ENCODE results near the gene CLIP3. TPM values are rescaled to one million over a fixed set of nuclear protein-coding genes. Genes with fewer than 3 reads are reported as not detected.

The CLIP3 gene
- total RNA-seq, 2 experiments from 2014 or later, result 0.47 to 0.85 TPM

DNA sequence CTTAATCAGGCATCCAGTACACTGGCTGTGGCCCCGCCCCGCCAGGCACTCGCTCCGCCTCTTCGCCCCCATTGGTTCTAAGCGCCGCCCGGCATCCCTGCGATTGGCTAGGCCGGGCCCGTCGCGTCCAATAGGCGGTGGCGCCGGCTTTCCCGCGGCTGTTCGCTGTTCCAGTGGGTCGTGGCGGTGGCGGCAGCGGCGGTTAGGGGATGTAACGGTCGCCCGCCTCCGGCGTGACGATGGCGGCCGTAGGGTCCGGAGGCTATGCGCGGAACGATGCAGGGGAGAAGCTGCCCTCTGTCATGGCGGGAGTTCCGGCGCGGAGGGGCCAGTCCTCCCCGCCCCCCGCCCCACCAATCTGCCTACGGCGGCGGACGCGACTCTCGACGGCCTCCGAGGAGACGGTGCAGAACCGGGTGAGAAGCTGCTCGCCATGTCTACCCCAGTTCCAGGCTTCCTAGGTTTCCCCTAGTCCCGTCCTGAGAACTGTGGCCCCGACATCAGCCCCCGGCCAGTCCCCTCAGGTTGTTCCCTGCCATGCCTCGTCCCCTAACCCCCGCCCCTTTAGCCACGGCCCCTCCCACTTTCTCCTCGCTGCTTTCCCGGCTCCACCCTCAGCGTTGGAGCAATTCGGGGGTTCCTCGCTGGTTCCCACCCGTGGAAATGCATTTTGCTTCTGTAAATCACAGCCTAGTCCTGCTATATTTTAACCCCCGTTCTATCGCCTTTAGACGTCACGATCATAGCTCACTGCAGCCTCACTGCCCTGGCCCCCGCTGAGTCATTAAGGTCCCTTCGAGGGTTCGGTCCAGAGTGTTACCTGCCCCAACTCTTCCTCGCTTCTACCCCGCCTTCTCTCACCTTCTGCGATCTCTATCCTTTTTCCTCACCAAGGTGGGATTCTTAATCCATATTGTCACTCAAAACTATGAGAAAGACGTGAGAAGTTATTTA is 22.3 kb upstream of the CLIP3 start, which contains the start of gene WDR62:
WDR62 (plus strand) TSS at position 165 of the 954 bp plus-strand sequence; CDS start at position 240, 75 bp downstream.
- Histone ChIP-seq H3K27me3 (ENCODE audit: control insufficient read depth in 1 of 2, insufficient read depth in 2 of 2, low read length in 2 of 2) (no peaks in the 10 kb centered on the region), H3K4me1 (ENCODE audit: insufficient read depth, low read length) (peaks cover 24% of the 10 kb centered on the region), H3K27ac (ENCODE audit: low read depth in 1 of 2, low read length in 2 of 2) (peak within 1 kb of the TSS; percentile 92 to 96), H3K9me3 (ENCODE audit: control insufficient read depth in 1 of 2, insufficient read depth in 1 of 2, low read length in 2 of 2) (no peaks in the 10 kb centered on the region), H3K4me3 (ENCODE audit: low read length) (peak within 1 kb of the TSS; percentile 82), H3K36me3 (ENCODE audit: insufficient read depth, low read length) (peaks cover 3% of the 10 kb centered on the region)
- Mint-ChIP-seq H3K27me3 (no peaks in the 10 kb centered on the region), H3K9me3 (no peaks in the 10 kb centered on the region), H3K4me1 (ENCODE audit: low read depth) (peaks cover 37% of the 10 kb centered on the region), H3K4me3 (peak within 1 kb of the TSS; percentile 97), H3K27ac (peak within 1 kb of the TSS; percentile 100), H3K36me3 (ENCODE audit: low read depth) (peaks cover 16% of the 10 kb centered on the region)
- TF ChIP-seq, protein P1, sequence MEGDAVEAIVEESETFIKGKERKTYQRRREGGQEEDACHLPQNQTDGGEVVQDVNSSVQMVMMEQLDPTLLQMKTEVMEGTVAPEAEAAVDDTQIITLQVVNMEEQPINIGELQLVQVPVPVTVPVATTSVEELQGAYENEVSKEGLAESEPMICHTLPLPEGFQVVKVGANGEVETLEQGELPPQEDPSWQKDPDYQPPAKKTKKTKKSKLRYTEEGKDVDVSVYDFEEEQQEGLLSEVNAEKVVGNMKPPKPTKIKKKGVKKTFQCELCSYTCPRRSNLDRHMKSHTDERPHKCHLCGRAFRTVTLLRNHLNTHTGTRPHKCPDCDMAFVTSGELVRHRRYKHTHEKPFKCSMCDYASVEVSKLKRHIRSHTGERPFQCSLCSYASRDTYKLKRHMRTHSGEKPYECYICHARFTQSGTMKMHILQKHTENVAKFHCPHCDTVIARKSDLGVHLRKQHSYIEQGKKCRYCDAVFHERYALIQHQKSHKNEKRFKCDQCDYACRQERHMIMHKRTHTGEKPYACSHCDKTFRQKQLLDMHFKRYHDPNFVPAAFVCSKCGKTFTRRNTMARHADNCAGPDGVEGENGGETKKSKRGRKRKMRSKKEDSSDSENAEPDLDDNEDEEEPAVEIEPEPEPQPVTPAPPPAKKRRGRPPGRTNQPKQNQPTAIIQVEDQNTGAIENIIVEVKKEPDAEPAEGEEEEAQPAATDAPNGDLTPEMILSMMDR (IDR thresholded peaks at IDR 0.05), result peak; percentile 34
- intact Hi-C loops (cut with DNase I, micrococcal nuclease), result loop anchor here (1.0 to 5.0 kb wide), 8 partner anchors 41 to 278 kb away; partner anchors contain the start of genes ALKBH6 (in 2 of the 2), POLR2I (in 2 of the 2), SDHAF1 (in 2 of the 2) and ARHGAP33 (in 1 of the 2)
- ATAC-seq (ENCODE audit: poor library complexity) (peak; percentile 71), DNase-seq (peak in 12 of 14 experiments; percentile 89 to 96 (median 92))
- ChIA-PET POLR2A (interaction anchor here (1.2 to 2.5 kb wide), 8 partner anchors 41 to 310 kb away, joined by 3 to 21 read pairs (median 5); partner anchors contain the start of genes ALKBH6, POLR2I, TBCB and U2AF1L4), CTCF (interaction anchor here (1.2 to 1.4 kb wide), 2 partner anchors 73 kb away, joined by 4 read pairs; no protein-coding TSS in a partner anchor)

DNA sequence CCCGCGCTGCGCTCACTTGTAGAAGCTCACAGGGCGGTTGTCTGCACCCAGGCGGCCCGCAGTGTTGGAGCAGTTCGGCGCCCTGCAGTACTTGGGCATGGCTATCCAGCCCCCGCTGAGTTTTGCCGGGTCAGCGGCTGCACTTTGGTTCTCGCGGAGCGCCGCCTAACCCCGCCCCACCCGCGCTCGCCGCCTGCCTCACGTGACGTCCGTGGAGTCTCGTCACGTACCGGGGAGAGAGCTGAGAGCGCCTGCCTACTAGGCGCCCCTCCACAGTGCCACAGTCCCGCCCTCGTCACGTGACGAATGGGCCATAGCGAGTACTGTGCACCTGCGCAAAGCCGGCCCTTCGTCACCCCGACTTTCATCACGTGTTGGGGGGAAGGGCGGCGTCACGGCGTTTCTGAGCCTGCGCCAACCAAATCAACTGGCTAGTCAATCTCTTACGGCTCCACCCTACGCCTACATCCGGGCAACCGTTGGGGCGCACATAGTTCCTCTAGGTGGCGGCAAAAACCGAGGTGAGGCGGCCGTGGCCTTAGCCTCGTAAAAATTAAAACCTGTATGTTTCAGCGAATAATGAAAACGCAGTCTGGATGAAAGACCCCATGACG is 21.6 kb upstream of the CLIP3 start, which contains the start of gene THAP8:
THAP8 (minus strand) TSS at position 167 of the 614 bp plus-strand sequence; CDS start at position 99, 68 bp downstream.
- Mint-ChIP-seq H3K27me3 (no peaks in the 10 kb centered on the region), H3K4me1 (ENCODE audit: low read depth) (peaks cover 37% of the 10 kb centered on the region), H3K4me3 (peak within 1 kb of the TSS; percentile 97), H3K36me3 (ENCODE audit: low read depth) (peaks cover 16% of the 10 kb centered on the region), H3K9me3 (no peaks in the 10 kb centered on the region), H3K27ac (peak within 1 kb of the TSS; percentile 100)
- no peaks in the 10 kb centered on the region for H3K9me3 ChIP-seq (ENCODE audit: control insufficient read depth in 1 of 2, insufficient read depth in 1 of 2, low read length in 2 of 2)
- ATAC-seq (ENCODE audit: poor library complexity), result peak; percentile 84
- TF ChIP-seq, protein P1 (IDR thresholded peaks at IDR 0.05), result peak; percentile 76
- peaks cover 3% of the 10 kb centered on the region for H3K36me3 ChIP-seq (ENCODE audit: insufficient read depth, low read length)
- peak within 1 kb of the TSS; percentile 92 to 96 for H3K27ac ChIP-seq (ENCODE audit: low read depth in 1 of 2, low read length in 2 of 2)
- DNase-seq, result peak; percentile 99 to 100 (median 100)
- H3K4me3 ChIP-seq (ENCODE audit: low read length), result peak within 1 kb of the TSS; percentile 82
- H3K4me1 ChIP-seq (ENCODE audit: insufficient read depth, low read length), result peaks cover 24% of the 10 kb centered on the region
- intact Hi-C loops (cut with DNase I, micrococcal nuclease), result loop anchor here (1.0 to 5.0 kb wide), 7 partner anchors 40 to 97 kb away; partner anchors contain the start of genes ALKBH6 (in 2 of the 2), SDHAF1 (in 2 of the 2), CAPNS1 (in 1 of the 2) and POLR2I (in 1 of the 2)
- POLR2A ChIA-PET, result interaction anchor here (1.0 to 2.5 kb wide), 8 partner anchors 40 to 310 kb away, joined by 3 to 21 read pairs (median 5); partner anchors contain the start of genes ALKBH6, POLR2I, TBCB and U2AF1L4
- CTCF ChIA-PET, result interaction anchor here (0.7 to 1.2 kb wide), 3 partner anchors 40 to 123 kb away, joined by 3 to 5 read pairs (median 4); partner anchors contain the start of gene ALKBH6
- H3K27me3 ChIP-seq (ENCODE audit: control insufficient read depth in 1 of 2, insufficient read depth in 2 of 2, low read length in 2 of 2), result no peaks in the 10 kb centered on the region

DNA sequence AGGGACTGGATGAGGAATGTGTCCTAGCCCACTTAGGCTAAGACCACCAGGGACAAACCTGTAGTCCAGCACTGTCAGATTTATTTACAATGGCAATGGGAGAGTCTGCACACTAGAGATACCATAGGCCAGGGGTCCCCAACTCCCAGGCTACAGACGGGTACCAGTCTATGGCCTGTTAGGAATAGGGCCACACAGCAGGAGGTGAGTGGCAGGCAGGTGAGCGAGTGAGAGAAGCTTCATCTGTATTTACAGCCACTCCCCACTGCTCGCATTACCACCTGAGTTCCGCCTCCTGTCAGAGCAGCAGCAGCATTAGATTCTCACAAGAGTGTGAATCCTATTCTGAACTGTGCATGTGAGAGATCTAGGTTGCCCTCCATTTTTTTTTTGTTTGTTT is 19.0 kb upstream of the CLIP3 start:
- Histone ChIP-seq H3K27me3 (ENCODE audit: control insufficient read depth in 1 of 2, insufficient read depth in 2 of 2, low read length in 2 of 2) (no peaks in the 10 kb centered on the region), H3K36me3 (ENCODE audit: insufficient read depth, low read length) (peaks cover 3% of the 10 kb centered on the region), H3K4me3 (ENCODE audit: low read length) (no peak overlapping the region), H3K4me1 (ENCODE audit: insufficient read depth, low read length) (peaks cover 24% of the 10 kb centered on the region), H3K27ac (ENCODE audit: low read depth in 1 of 2, low read length in 2 of 2) (no peak overlapping the region), H3K9me3 (ENCODE audit: control insufficient read depth in 1 of 2, insufficient read depth in 1 of 2, low read length in 2 of 2) (no peaks in the 10 kb centered on the region)
- ATAC-seq (ENCODE audit: poor library complexity) (no peak), DNase-seq (no peak)
- peak overlapping the region; percentile 38 for H3K27ac Mint-ChIP-seq
- H3K9me3 Mint-ChIP-seq, result no peaks in the 10 kb centered on the region
- ChIA-PET CTCF (no interaction called here), POLR2A (no interaction called here)
- TF ChIP-seq, protein P1 (IDR thresholded peaks at IDR 0.05), result no peak
- intact Hi-C loops (cut with DNase I, micrococcal nuclease), result loop anchor here (5.0 kb wide), 2 partner anchors 54 to 94 kb away; partner anchors contain the start of gene SDHAF1 (in 1 of the 2)
- H3K4me3 Mint-ChIP-seq, result peak overlapping the region; percentile 74
- peaks cover 18% of the 10 kb centered on the region for H3K36me3 Mint-ChIP-seq (ENCODE audit: low read depth)
- H3K27me3 Mint-ChIP-seq, result no peaks in the 10 kb centered on the region
- H3K4me1 Mint-ChIP-seq (ENCODE audit: low read depth), result peaks cover 37% of the 10 kb centered on the region
